Astrocyte (in vitro differentiated cells and primary cell): ENCODE results near the gene ADAMTSL2. TPM values are rescaled to one million over a fixed set of nuclear protein-coding genes. Genes with fewer than 3 reads are reported as not detected.

Source experiments
- DNase-seq: peaks from one replicate; pipeline ENCODE4 v3.0.0-alpha.2; 2010; ENCODE audit warnings: low read depth
- FAIRE-seq: peaks from 2 replicates; lab custom pipeline; 2011; peaks lifted over from hg19 to GRCh38; lab: Jason Lieb, UNC
- H2AFZ ChIP-seq: 2 replicates; pipeline ENCODE4 v1.6.0; 2012; ENCODE audit warnings: low read depth, low read length, inconsistent platforms
- H3K27ac ChIP-seq: 2 replicates; pipeline ENCODE4 v1.5.1; 2011; ENCODE audit warnings: low read depth, low read length, inconsistent platforms
- H3K27me3 ChIP-seq: 2 replicates; pipeline ENCODE4 v1.6.0; 2011; ENCODE audit warnings: low read length, inconsistent platforms; ENCODE audit not compliant: insufficient read depth
- H3K36me3 ChIP-seq: 2 replicates; pipeline ENCODE4 v1.5.1; 2011; ENCODE audit warnings: low read length, inconsistent platforms; ENCODE audit not compliant: insufficient read depth
- H3K4me1 ChIP-seq: 2 replicates; pipeline ENCODE4 v1.5.1; 2011; ENCODE audit warnings: low read length, inconsistent platforms; ENCODE audit not compliant: insufficient read depth
- H3K4me2 ChIP-seq: 2 replicates; pipeline ENCODE4 v1.6.0; 2012; ENCODE audit warnings: low read length, inconsistent platforms
- H3K4me3 ChIP-seq: 2 replicates; pipeline ENCODE4 v1.5.1; 2011; ENCODE audit warnings: low read depth, mild to moderate bottlenecking, low read length, inconsistent platforms; ENCODE audit not compliant: insufficient read depth
- H3K79me2 ChIP-seq: 2 replicates; pipeline ENCODE4 v1.6.0; 2012; ENCODE audit warnings: mild to moderate bottlenecking, low read length, inconsistent platforms; ENCODE audit not compliant: insufficient read depth
- H3K9ac ChIP-seq: 2 replicates; pipeline ENCODE4 v1.6.0; 2012; ENCODE audit warnings: mild to moderate bottlenecking, low read length, inconsistent platforms
- H3K9me3 ChIP-seq: 2 replicates; pipeline ENCODE4 v1.5.1; 2012; ENCODE audit warnings: low read depth, mild to moderate bottlenecking, low read length, inconsistent platforms; ENCODE audit not compliant: insufficient read depth
- H4K20me1 ChIP-seq: 2 replicates; pipeline ENCODE4 v1.6.0; 2012; ENCODE audit warnings: low read length, inconsistent platforms; ENCODE audit not compliant: insufficient read depth
- H3K27ac Mint-ChIP-seq: one replicate; pipeline ENCODE4 v1.8.0; 2021; ENCODE audit warnings: mild to moderate bottlenecking, mixed read lengths; ENCODE audit not compliant: unreplicated experiment
- H3K27me3 Mint-ChIP-seq: one replicate; pipeline ENCODE4 v1.8.0; 2021; ENCODE audit warnings: low read depth, mixed read lengths; ENCODE audit not compliant: unreplicated experiment
- H3K36me3 Mint-ChIP-seq: one replicate; pipeline ENCODE4 v1.8.0; 2021; ENCODE audit warnings: low read depth, mixed read lengths; ENCODE audit not compliant: unreplicated experiment
- H3K4me1 Mint-ChIP-seq: one replicate; pipeline ENCODE4 v1.8.0; 2021; ENCODE audit warnings: low read depth, mixed read lengths; ENCODE audit not compliant: unreplicated experiment
- H3K4me3 Mint-ChIP-seq: one replicate; pipeline ENCODE4 v1.8.0; 2021; ENCODE audit warnings: mild to moderate bottlenecking, moderate library complexity, mixed read lengths; ENCODE audit not compliant: unreplicated experiment
- H3K9me3 Mint-ChIP-seq: one replicate; pipeline ENCODE4 v1.8.0; 2021; ENCODE audit warnings: mild to moderate bottlenecking, mixed read lengths; ENCODE audit not compliant: unreplicated experiment
- EZH2 ChIP-seq: IDR thresholded peaks from 2 replicates; pipeline ENCODE4 v1.6.1; 2012; ENCODE audit warnings: mild to moderate bottlenecking, low read length, inconsistent platforms; ENCODE audit not compliant: insufficient read depth
- total RNA-seq: library from RNA; stranded (reverse); gene quantifications from 2 replicates; pipeline ENCODE4 v1.2.1, GENCODE V29; 2021
- TF ChIP-seq, protein P1 (sequence below): IDR thresholded peaks from 2 replicates; pipeline ENCODE4 v1.5.1; 2011; ENCODE audit warnings: low read depth, mild to moderate bottlenecking, inconsistent platforms, low read length, moderate library complexity; ENCODE audit not compliant: insufficient read depth

ADAMTSL2 gene
- total RNA-seq, 1 donor from 2014 or later, result 0.52 TPM

DNA sequence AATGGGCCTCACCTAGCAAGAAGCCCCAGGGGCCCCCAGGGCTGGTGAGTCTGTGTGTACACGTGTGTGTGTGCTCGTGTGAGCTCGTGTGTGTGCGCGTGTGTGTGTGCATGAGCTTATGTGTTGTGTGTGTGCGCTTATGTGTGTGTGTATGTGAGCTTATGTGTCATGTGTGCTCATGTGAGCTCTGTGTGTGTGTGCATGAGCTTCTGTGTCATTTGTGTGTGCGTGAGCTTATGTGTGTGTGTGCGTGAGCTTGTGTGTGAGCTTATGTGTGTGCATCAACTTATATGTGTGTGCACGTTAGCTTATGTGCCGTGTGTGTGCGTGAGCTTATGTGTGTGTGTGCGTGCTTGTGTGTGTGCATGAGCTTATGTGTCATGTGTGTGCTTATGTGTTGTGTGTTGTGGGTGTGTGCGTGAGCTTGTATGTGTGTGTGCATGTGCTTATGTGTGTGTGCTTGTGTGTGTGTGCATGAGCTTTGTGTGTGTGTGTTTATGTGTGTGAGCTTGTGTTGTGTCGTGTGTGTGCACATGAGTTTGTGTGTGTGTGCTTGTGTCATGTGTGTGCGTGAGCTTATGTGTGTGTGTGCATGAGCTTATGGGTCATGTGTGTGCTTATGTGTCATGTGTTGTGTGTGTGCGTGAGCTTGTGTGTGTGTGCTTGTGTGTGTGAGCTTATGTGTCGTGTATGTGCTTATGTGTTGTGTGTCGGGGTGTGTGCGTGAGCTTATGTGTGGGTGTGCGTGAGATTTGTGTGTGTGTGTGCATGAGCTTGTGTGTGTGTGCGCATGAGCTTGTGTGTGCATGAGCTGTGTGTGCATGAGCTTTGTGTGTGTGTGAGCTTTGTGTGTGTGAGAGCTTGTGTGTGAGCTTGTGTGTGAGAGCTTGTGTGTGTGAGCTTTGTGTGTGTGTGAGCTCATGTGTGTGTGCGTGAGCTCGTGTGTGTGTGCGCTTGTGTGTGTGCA, 38.9 kb upstream of the ADAMTSL2 start:
- no peak for DNase-seq
- no peaks in the 10 kb centered on the region for H3K4me1 ChIP-seq
- H3K9ac ChIP-seq, result no peak overlapping the region
- TF ChIP-seq, protein P1, sequence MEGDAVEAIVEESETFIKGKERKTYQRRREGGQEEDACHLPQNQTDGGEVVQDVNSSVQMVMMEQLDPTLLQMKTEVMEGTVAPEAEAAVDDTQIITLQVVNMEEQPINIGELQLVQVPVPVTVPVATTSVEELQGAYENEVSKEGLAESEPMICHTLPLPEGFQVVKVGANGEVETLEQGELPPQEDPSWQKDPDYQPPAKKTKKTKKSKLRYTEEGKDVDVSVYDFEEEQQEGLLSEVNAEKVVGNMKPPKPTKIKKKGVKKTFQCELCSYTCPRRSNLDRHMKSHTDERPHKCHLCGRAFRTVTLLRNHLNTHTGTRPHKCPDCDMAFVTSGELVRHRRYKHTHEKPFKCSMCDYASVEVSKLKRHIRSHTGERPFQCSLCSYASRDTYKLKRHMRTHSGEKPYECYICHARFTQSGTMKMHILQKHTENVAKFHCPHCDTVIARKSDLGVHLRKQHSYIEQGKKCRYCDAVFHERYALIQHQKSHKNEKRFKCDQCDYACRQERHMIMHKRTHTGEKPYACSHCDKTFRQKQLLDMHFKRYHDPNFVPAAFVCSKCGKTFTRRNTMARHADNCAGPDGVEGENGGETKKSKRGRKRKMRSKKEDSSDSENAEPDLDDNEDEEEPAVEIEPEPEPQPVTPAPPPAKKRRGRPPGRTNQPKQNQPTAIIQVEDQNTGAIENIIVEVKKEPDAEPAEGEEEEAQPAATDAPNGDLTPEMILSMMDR, result no peak
- TF ChIP-seq EZH2, result no peak
- Mint-ChIP-seq H3K36me3 (no peaks in the 10 kb centered on the region), H3K4me3 (no peak overlapping the region), H3K9me3 (peaks cover 5% of the 10 kb centered on the region), H3K27ac (no peak overlapping the region), H3K4me1 (peaks cover 3% of the 10 kb centered on the region), H3K27me3 (peaks cover 33% of the 10 kb centered on the region)
- H4K20me1 ChIP-seq, result no peaks in the 10 kb centered on the region
- H2AFZ ChIP-seq, result no peak overlapping the region
- FAIRE-seq, result peak; percentile 34
- no peaks in the 10 kb centered on the region for H3K36me3 ChIP-seq
- no peaks in the 10 kb centered on the region for H3K9me3 ChIP-seq
- no peak overlapping the region for H3K27ac ChIP-seq
- H3K27me3 ChIP-seq, result peaks cover 20% of the 10 kb centered on the region
- H3K79me2 ChIP-seq, result no peaks in the 10 kb centered on the region
- H3K4me2 ChIP-seq, result no peak overlapping the region
- no peak overlapping the region for H3K4me3 ChIP-seq

DNA sequence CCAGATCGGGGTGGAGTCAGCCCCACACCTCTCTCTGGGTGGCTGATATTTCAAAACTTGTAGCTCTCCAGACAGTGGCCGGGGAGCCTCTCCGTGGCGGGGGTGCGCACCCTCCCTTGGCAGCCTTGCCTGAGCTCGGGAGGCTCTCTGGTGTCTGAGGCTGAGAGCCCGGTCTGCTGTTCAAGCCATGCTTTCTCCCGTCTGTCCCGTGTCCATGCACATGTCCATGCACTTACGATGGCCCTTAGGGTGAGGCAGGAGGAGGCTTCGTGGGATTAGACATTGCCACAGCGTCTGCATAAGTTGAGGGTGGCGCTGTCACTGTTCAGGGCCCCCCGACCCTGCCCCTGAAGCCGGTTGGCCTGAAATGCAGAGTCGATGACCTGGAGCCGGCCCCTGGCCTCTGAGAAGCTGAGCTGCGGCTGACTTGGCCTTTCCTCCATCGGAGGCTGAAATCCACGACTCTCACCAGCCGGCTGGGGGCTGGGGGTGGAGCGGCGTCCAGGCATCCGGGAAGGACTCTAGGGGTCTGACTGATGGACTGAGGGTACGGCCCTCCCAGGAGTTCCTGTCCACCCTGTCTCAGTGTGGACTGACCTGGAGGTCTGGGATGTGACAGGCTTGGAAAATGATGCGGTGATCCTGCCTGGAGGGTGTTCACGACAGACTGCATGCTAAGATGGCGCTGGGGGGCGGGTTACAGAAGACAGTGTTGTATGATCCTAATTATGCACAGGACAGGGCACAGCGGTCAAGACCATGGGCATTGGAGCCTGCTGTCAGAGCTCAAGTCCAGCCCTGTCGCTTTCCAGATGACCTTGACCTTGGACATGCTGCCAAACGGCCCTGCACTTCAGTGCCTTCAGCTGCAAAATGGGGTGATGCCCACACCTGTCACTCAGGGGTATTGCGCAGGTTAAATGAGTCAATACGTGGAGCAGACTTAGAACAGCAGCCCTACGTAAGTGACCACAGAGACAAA, 37.4 kb upstream of the ADAMTSL2 start:
- TF ChIP-seq EZH2, result no peak
- TF ChIP-seq, protein P1, result no peak
- Mint-ChIP-seq H3K27me3 (peaks cover 40% of the 10 kb centered on the region), H3K9me3 (peaks cover 15% of the 10 kb centered on the region), H3K36me3 (peaks cover 2% of the 10 kb centered on the region), H3K27ac (no peak overlapping the region), H3K4me3 (no peak overlapping the region), H3K4me1 (peaks cover 3% of the 10 kb centered on the region)
- H3K79me2 ChIP-seq, result no peaks in the 10 kb centered on the region
- H3K9ac ChIP-seq, result no peak overlapping the region
- FAIRE-seq (no peak), DNase-seq (no peak)
- no peaks in the 10 kb centered on the region for H3K4me1 ChIP-seq
- no peaks in the 10 kb centered on the region for H4K20me1 ChIP-seq
- no peaks in the 10 kb centered on the region for H3K36me3 ChIP-seq
- no peak overlapping the region for H3K4me3 ChIP-seq
- H3K27me3 ChIP-seq, result peaks cover 20% of the 10 kb centered on the region
- H2AFZ ChIP-seq, result no peak overlapping the region
- peaks cover 9% of the 10 kb centered on the region for H3K9me3 ChIP-seq
- H3K27ac ChIP-seq, result no peak overlapping the region
- no peak overlapping the region for H3K4me2 ChIP-seq
